HUES48 (cell line): ENCODE measurements around the gene HLA-DRB1.
"Not testable (repeated sequence)": the region's sequence is repeated elsewhere in the genome, so short reads cannot be mapped to it uniquely, and the experiment has no call there.

Source experiments
- H3K27ac ChIP-seq: one replicate; pipeline ENCODE4 v1.7.0; 2013; ENCODE audit warnings: low read depth, low read length, inconsistent platforms
- H3K27me3 ChIP-seq: 2 replicates; pipeline ENCODE4 v1.6.1; 2013; ENCODE audit warnings: mild to moderate bottlenecking, low read length; ENCODE audit not compliant: control insufficient read depth, insufficient read depth
- H3K36me3 ChIP-seq: 2 replicates; pipeline ENCODE4 v1.6.1; 2013; ENCODE audit warnings: low read length; ENCODE audit not compliant: control insufficient read depth, insufficient read depth
- H3K4me1 ChIP-seq: 2 replicates; pipeline ENCODE4 v1.6.1; 2013; ENCODE audit warnings: mild to moderate bottlenecking, low read length; ENCODE audit not compliant: control insufficient read depth, insufficient read depth
- H3K4me3 ChIP-seq: 2 replicates; pipeline ENCODE4 v1.5.1; 2013; ENCODE audit warnings: mild to moderate bottlenecking, low read depth, low read length
- H3K9ac ChIP-seq: 2 replicates; pipeline ENCODE4 v1.6.1; 2013; ENCODE audit warnings: mild to moderate bottlenecking, low read depth, low read length, moderate library complexity
- H3K9me3 ChIP-seq: 2 replicates; pipeline ENCODE4 v1.6.1; 2013; ENCODE audit warnings: low read length; ENCODE audit not compliant: control insufficient read depth, insufficient read depth

Gene HLA-DRB1

GRCh38 chr6:32589596-32590449 lies at the start of gene HLA-DRB1:
HLA-DRB1 (minus strand) TSS chr6:32589848; CDS start chr6:32589742, 106 bp downstream.
- H3K9me3 ChIP-seq = no peaks in the 10 kb centered on the region
- no peaks in the 10 kb centered on the region for H3K36me3 ChIP-seq
- no peak within 1 kb of the TSS for H3K9ac ChIP-seq
- H3K27ac ChIP-seq = no peak within 1 kb of the TSS
- H3K27me3 ChIP-seq = peaks cover 5% of the 10 kb centered on the region; the same call in 1 of the 2 replicates
- peaks cover 3% of the 10 kb centered on the region; the same call in 1 of the 2 replicates for H3K4me1 ChIP-seq
- no peak within 1 kb of the TSS for H3K4me3 ChIP-seq

- Histone ChIP-seq H3K4me1 (peaks cover 14% of the 10 kb centered on the region), H3K27ac (no peak overlapping the region), H3K36me3 (no peaks in the 10 kb centered on the region), H3K4me3 (no peak overlapping the region), H3K9me3 (no peaks in the 10 kb centered on the region), H3K27me3 (no peaks in the 10 kb centered on the region), H3K9ac (no peak overlapping the region)
These were observed 49.0 kb upstream of the HLA-DRB1 start for GRCh38 chr6:32638532-32639219.

- H3K27ac ChIP-seq = no peak overlapping the region
These were observed 48.2 kb upstream of the HLA-DRB1 start for GRCh38 chr6:32637883-32638282.

GRCh38 chr6:32637219-32637880 lies 47.7 kb upstream of the HLA-DRB1 start, which contains the start of gene HLA-DQA1:
HLA-DQA1 (plus strand) TSS chr6:32637406; CDS start chr6:32637459, 53 bp downstream.
- Histone ChIP-seq H3K36me3 (no peaks in the 10 kb centered on the region), H3K4me3 (no peak within 1 kb of the TSS), H3K27me3 (no peaks in the 10 kb centered on the region)

More at GRCh38 chr6:32637883-32638282, 48.2 kb upstream of the HLA-DRB1 start:
- Histone ChIP-seq H3K9me3 (no peaks in the 10 kb centered on the region), H3K4me3 (no peak overlapping the region), H3K4me1 (peaks cover 14% of the 10 kb centered on the region), H3K9ac (no peak overlapping the region), H3K27me3 (no peaks in the 10 kb centered on the region), H3K36me3 (no peaks in the 10 kb centered on the region)

GRCh38 chr6:32635526-32636123 lies 46.0 kb upstream of the HLA-DRB1 start:
- H3K36me3 ChIP-seq = no peaks in the 10 kb centered on the region
- H3K4me1 ChIP-seq = peaks cover 14% of the 10 kb centered on the region
- no peak overlapping the region for H3K9ac ChIP-seq
- H3K9me3 ChIP-seq = no peaks in the 10 kb centered on the region
- no peak overlapping the region for H3K4me3 ChIP-seq
- no peaks in the 10 kb centered on the region for H3K27me3 ChIP-seq
- no peak overlapping the region for H3K27ac ChIP-seq

More at GRCh38 chr6:32637219-32637880, 47.7 kb upstream of the HLA-DRB1 start, which contains the start of gene HLA-DQA1:
- Histone ChIP-seq H3K9ac (no peak within 1 kb of the TSS), H3K27ac (no peak within 1 kb of the TSS), H3K4me1 (peaks cover 14% of the 10 kb centered on the region), H3K9me3 (no peaks in the 10 kb centered on the region)

GRCh38 chr6:32629793-32630192 lies 40.1 kb upstream of the HLA-DRB1 start:
- not testable (repeated sequence) for H3K4me1 ChIP-seq, H3K9ac ChIP-seq, H3K36me3 ChIP-seq, H3K27ac ChIP-seq, H3K9me3 ChIP-seq, H3K4me3 ChIP-seq, H3K27me3 ChIP-seq

GRCh38 chr6:32627831-32628230 lies 38.2 kb upstream of the HLA-DRB1 start:
- H3K9ac ChIP-seq = no peak overlapping the region
- no peaks in the 10 kb centered on the region for H3K9me3 ChIP-seq
- H3K4me1 ChIP-seq = 0 out of 2 replicates have a peak, but pooled peaks cover under 1% of the 10 kb centered on the region
- no peaks in the 10 kb centered on the region for H3K27me3 ChIP-seq
- H3K27ac ChIP-seq = no peak overlapping the region
- H3K4me3 ChIP-seq = no peak overlapping the region
- no peaks in the 10 kb centered on the region for H3K36me3 ChIP-seq

- no peak overlapping the region for H3K9ac ChIP-seq
- H3K36me3 ChIP-seq = no peaks in the 10 kb centered on the region
- no peak overlapping the region for H3K27ac ChIP-seq
These were observed 37.6 kb upstream of the HLA-DRB1 start for GRCh38 chr6:32627249-32627648.

GRCh38 chr6:32625137-32625536 lies 35.5 kb upstream of the HLA-DRB1 start:
- Histone ChIP-seq H3K9ac (no peak overlapping the region), H3K4me3 (no peak overlapping the region), H3K27me3 (no peaks in the 10 kb centered on the region), H3K36me3 (no peaks in the 10 kb centered on the region), H3K4me1 (peaks cover 3% of the 10 kb centered on the region; the same call in 1 of the 2 replicates), H3K9me3 (no peaks in the 10 kb centered on the region), H3K27ac (no peak overlapping the region)

More at GRCh38 chr6:32627249-32627648, 37.6 kb upstream of the HLA-DRB1 start:
- Histone ChIP-seq H3K27me3 (no peaks in the 10 kb centered on the region), H3K4me1 (peaks cover 3% of the 10 kb centered on the region; the same call in 1 of the 2 replicates), H3K9me3 (no peaks in the 10 kb centered on the region), H3K4me3 (no peak overlapping the region)

- Histone ChIP-seq H3K9ac (no peak overlapping the region), H3K36me3 (no peaks in the 10 kb centered on the region), H3K9me3 (no peaks in the 10 kb centered on the region), H3K4me1 (peaks cover 3% of the 10 kb centered on the region; the same call in 1 of the 2 replicates), H3K27ac (no peak overlapping the region), H3K4me3 (no peak overlapping the region), H3K27me3 (no peaks in the 10 kb centered on the region)
These were observed 34.9 kb upstream of the HLA-DRB1 start for GRCh38 chr6:32624565-32624964.
